Peyer's patch (tissue), 4 donors: Measurements from ENCODE around the gene DNAJC5G. TPM values are rescaled to one million over a fixed set of nuclear protein-coding genes. Genes with fewer than 3 reads are reported as not detected.
"Not testable (repeated sequence)": the region's sequence is repeated elsewhere in the genome, so short reads cannot be mapped to it uniquely, and the experiment has no call there.

ENCODE experiments used
- DNase-seq, 3 donors: peaks; one replicate each; pipeline ENCODE4 v3.0.0-alpha.2; 2017 to 2019
- H3K27ac ChIP-seq, 4 donors: fragments of 200-600 bp; sonication (generic); one replicate each; pipeline ENCODE4 v1.5.1; 2016 to 2019
- H3K27me3 ChIP-seq, 2 donors: fragments of 200-600 bp; sonication (generic); one replicate each; pipeline ENCODE4 v1.5.1; 2019
- H3K36me3 ChIP-seq, 3 donors: fragments of 200-600 bp; sonication (generic); one replicate each; pipeline ENCODE4 v1.5.1; 2016 to 2019
- H3K4me1 ChIP-seq, 4 donors: fragments of 200-600 bp; sonication (generic); one replicate each; pipeline ENCODE4 v1.5.1; 2016 to 2019
- H3K4me3 ChIP-seq, 4 donors: fragments of 200-600 bp; sonication (generic); 1 replicate in 3 of 4; 2 replicates in 1 of 4; pipeline ENCODE4 v1.5.1; 2016 to 2019; ENCODE audit warnings: mild to moderate bottlenecking in 1 of 4
- H3K9me3 ChIP-seq, 4 donors: fragments of 200-600 bp; sonication (generic); one replicate each; pipeline ENCODE4 v1.5.1; 2016 to 2019; ENCODE audit warnings: mild to moderate bottlenecking in 1 of 4
- CTCF ChIP-seq, 6 experiments: fragments of 450-650 bp in 4 of 6; fragments of 200-600 bp in 2 of 6; sonication (generic) in 1 of 6; IDR thresholded peaks; one replicate each; pipeline ENCODE4 v1.5.1; 2017 to 2019; ENCODE audit warnings: antibody characterized with exemption in 6 of 6, mild to moderate bottlenecking in 3 of 6, moderate library complexity in 1 of 6
- POLR2A ChIP-seq, 2 donors: fragments of 450-650 bp; IDR thresholded peaks; one replicate each; pipeline ENCODE4 v1.5.1; 2017; ENCODE audit warnings: antibody characterized with exemption in 2 of 2, mild to moderate bottlenecking in 2 of 2, moderate library complexity in 2 of 2
- total RNA-seq, 4 donors: library from RNA; depleted of rRNA; stranded (reverse); fragments of >200 nt; gene quantifications; one replicate each; pipeline ENCODE4 v1.1.0, GENCODE V29; 2016

Gene DNAJC5G
- total RNA-seq, 4 donors from 2014 or later, result 4.3 TPM; not detected in 3

- DNase-seq, result no peak
- no peak for TF ChIP-seq CTCF (IDR thresholded peaks at IDR 0.05)
- TF ChIP-seq POLR2A (IDR thresholded peaks at IDR 0.05), result no peak
- no peaks in the 10 kb centered on the region for H3K9me3 ChIP-seq
- H3K27me3 ChIP-seq, result no peaks in the 10 kb centered on the region
- H3K4me1 ChIP-seq, result no peaks in the 10 kb centered on the region
- H3K36me3 ChIP-seq, result peaks cover 0 to 2% (median 0%) of the 10 kb centered on the region in 3 donors
- no peak overlapping the region for H3K4me3 ChIP-seq
- no peak overlapping the region for H3K27ac ChIP-seq
Measured at GRCh38 chr2:27314709-27315108, 39.5 kb downstream of the DNAJC5G start.

GRCh38 chr2:27315122-27315521, 39.9 kb downstream of the DNAJC5G start:
- DNase-seq, result no peak

GRCh38 chr2:27316655-27317412, 41.6 kb downstream of the DNAJC5G start:
- H3K27ac ChIP-seq, result no peak overlapping the region
- no peak for DNase-seq
- H3K36me3 ChIP-seq, result no peaks in the 10 kb centered on the region
- H3K27me3 ChIP-seq, result no peaks in the 10 kb centered on the region
- H3K9me3 ChIP-seq, result no peaks in the 10 kb centered on the region
- TF ChIP-seq CTCF (IDR thresholded peaks at IDR 0.05), result no peak
- TF ChIP-seq POLR2A (IDR thresholded peaks at IDR 0.05), result no peak
- peaks cover 0 to 7% (median 3%) of the 10 kb centered on the region in 4 donors for H3K4me1 ChIP-seq
- no peak overlapping the region for H3K4me3 ChIP-seq

More at GRCh38 chr2:27315122-27315521, 39.9 kb downstream of the DNAJC5G start:
- TF ChIP-seq CTCF (IDR thresholded peaks at IDR 0.05) (no peak), POLR2A (IDR thresholded peaks at IDR 0.05) (no peak)
- H3K4me3 ChIP-seq, result no peak overlapping the region
- no peaks in the 10 kb centered on the region for H3K4me1 ChIP-seq
- H3K9me3 ChIP-seq, result no peaks in the 10 kb centered on the region
- no peak overlapping the region for H3K27ac ChIP-seq
- no peaks in the 10 kb centered on the region for H3K36me3 ChIP-seq
- H3K27me3 ChIP-seq, result no peaks in the 10 kb centered on the region

GRCh38 chr2:27319839-27320238, 44.6 kb downstream of the DNAJC5G start:
- not testable (repeated sequence) for H3K27ac ChIP-seq, H3K27me3 ChIP-seq, DNase-seq, H3K36me3 ChIP-seq, H3K9me3 ChIP-seq, H3K4me3 ChIP-seq
- peaks cover 0 to 21% (median 6%) of the 10 kb centered on the region in 4 donors for H3K4me1 ChIP-seq

- H3K4me1 ChIP-seq, result peaks cover 0 to 21% (median 6%) of the 10 kb centered on the region in 4 donors
- peak overlapping the region in 2 of 4 donors; percentile 4 to 63 for H3K27ac ChIP-seq
- H3K27me3 ChIP-seq, result no peaks in the 10 kb centered on the region
- TF ChIP-seq CTCF (IDR thresholded peaks at IDR 0.05), result peak in 4 of 6 experiments; percentile 12 to 70 (median 66)
- TF ChIP-seq POLR2A (IDR thresholded peaks at IDR 0.05), result no peak
- peaks cover 0 to 2% (median 0%) of the 10 kb centered on the region in 3 donors for H3K36me3 ChIP-seq
- peak overlapping the region in 1 of 4 donors; percentile 15 for H3K4me3 ChIP-seq
- peak; percentile 19 to 86 (median 79) for DNase-seq
- H3K9me3 ChIP-seq, result no peaks in the 10 kb centered on the region
Measured at GRCh38 chr2:27320958-27321543, 45.8 kb downstream of the DNAJC5G start.

GRCh38 chr2:27322301-27322765, 47.1 kb downstream of the DNAJC5G start:
- Histone ChIP-seq H3K4me3 (peak overlapping the region; percentile 65 to 95 (median 78)), H3K36me3 (peaks cover 0 to 14% (median 0%) of the 10 kb centered on the region in 3 donors), H3K27ac (peak overlapping the region; percentile 86 to 94 (median 90)), H3K4me1 (peaks cover 0 to 21% (median 6%) of the 10 kb centered on the region in 4 donors), H3K9me3 (no peaks in the 10 kb centered on the region), H3K27me3 (no peaks in the 10 kb centered on the region)
- TF ChIP-seq CTCF (IDR thresholded peaks at IDR 0.05), result no peak
- no peak for TF ChIP-seq POLR2A (IDR thresholded peaks at IDR 0.05)
- DNase-seq, result peak in 2 of 3 donors; percentile 24 to 54
